ENCODE data around the gene SAP30BP.

Gene SAP30BP

GRCh38 chr17:75731716-75732498, 64.8 kb downstream of the SAP30BP start:
- no peak overlapping the region for H3K4me3 ChIP-seq (ENCODE audit: low read depth, low read length)
- no peak for DNase-seq (ENCODE audit: low read depth)
- TF ChIP-seq MAX (IDR thresholded peaks at IDR 0.05; ENCODE audit: low read depth, low read length) (no peak), CTCF (IDR thresholded peaks at IDR 0.05; ENCODE audit: low read depth, low read length) (no peak), POLR2A (IDR thresholded peaks at IDR 0.05; ENCODE audit: extremely low read depth, insufficient read length) (no peak), MYC (IDR thresholded peaks at IDR 0.05; ENCODE audit: low read depth, low read length) (no peak)

- no peak overlapping the region for H3K4me3 ChIP-seq (ENCODE audit: low read depth, low read length)
- no peak for DNase-seq (ENCODE audit: low read depth)
- TF ChIP-seq MYC (IDR thresholded peaks at IDR 0.05; ENCODE audit: low read depth, low read length) (no peak), CTCF (IDR thresholded peaks at IDR 0.05; ENCODE audit: low read depth, low read length) (no peak), MAX (IDR thresholded peaks at IDR 0.05; ENCODE audit: low read depth, low read length) (no peak), POLR2A (IDR thresholded peaks at IDR 0.05; ENCODE audit: extremely low read depth, insufficient read length) (no peak)
Measured at GRCh38 chr17:75733471-75733870, 66.3 kb downstream of the SAP30BP start.

GRCh38 chr17:75734674-75735294, 67.6 kb downstream of the SAP30BP start:
- no peak overlapping the region for H3K4me3 ChIP-seq (ENCODE audit: low read depth, low read length)
- DNase-seq (ENCODE audit: low read depth) = no peak
- TF ChIP-seq MAX (IDR thresholded peaks at IDR 0.05; ENCODE audit: low read depth, low read length) = no peak
- TF ChIP-seq MYC (IDR thresholded peaks at IDR 0.05; ENCODE audit: low read depth, low read length) = no peak
- no peak for TF ChIP-seq POLR2A (IDR thresholded peaks at IDR 0.05; ENCODE audit: extremely low read depth, insufficient read length)
- no peak for TF ChIP-seq CTCF (IDR thresholded peaks at IDR 0.05; ENCODE audit: low read depth, low read length)

- DNase-seq (ENCODE audit: low read depth) = no peak
- TF ChIP-seq POLR2A (IDR thresholded peaks at IDR 0.05; ENCODE audit: extremely low read depth, insufficient read length) (no peak), CTCF (IDR thresholded peaks at IDR 0.05; ENCODE audit: low read depth, low read length) (no peak), MYC (IDR thresholded peaks at IDR 0.05; ENCODE audit: low read depth, low read length) (no peak), MAX (IDR thresholded peaks at IDR 0.05; ENCODE audit: low read depth, low read length) (no peak)
Measured at GRCh38 chr17:75736173-75736835, 69.2 kb downstream of the SAP30BP start.

GRCh38 chr17:75737133-75737962, 70.2 kb downstream of the SAP30BP start:
- no peak for DNase-seq (ENCODE audit: low read depth)
- TF ChIP-seq CTCF (IDR thresholded peaks at IDR 0.05; ENCODE audit: low read depth, low read length) (no peak), MAX (IDR thresholded peaks at IDR 0.05; ENCODE audit: low read depth, low read length) (no peak), MYC (IDR thresholded peaks at IDR 0.05; ENCODE audit: low read depth, low read length) (no peak), POLR2A (IDR thresholded peaks at IDR 0.05; ENCODE audit: extremely low read depth, insufficient read length) (no peak)
- H3K4me3 ChIP-seq (ENCODE audit: low read depth, low read length) = no peak overlapping the region

More at GRCh38 chr17:75736173-75736835, 69.2 kb downstream of the SAP30BP start:
- H3K4me3 ChIP-seq (ENCODE audit: low read depth, low read length) = no peak overlapping the region

Data from NB4 (cell line).